Mesothelial cell of epicardium (in vitro differentiated cells): Measurements from ENCODE around the gene BFSP2. TPM values are rescaled to one million over a fixed set of nuclear protein-coding genes. Genes with fewer than 3 reads are reported as not detected.
"Not testable (repeated sequence)": the region's sequence is repeated elsewhere in the genome, so short reads cannot be mapped to it uniquely, and the experiment has no call there.

Source experiments
- DNase-seq, 2 experiments: peaks; one replicate each; pipeline ENCODE4 v3.0.0; 2021; ENCODE audit warnings: low spot score in 2 of 2; ENCODE audit not compliant: unreplicated experiment in 2 of 2
- H3K27ac Mint-ChIP-seq: 2 replicates; pipeline ENCODE4 v1.8.0; 2021; ENCODE audit warnings: mixed read lengths
- H3K27me3 Mint-ChIP-seq: 2 replicates; pipeline ENCODE4 v1.8.0; 2021; ENCODE audit warnings: low read depth, mixed read lengths
- H3K36me3 Mint-ChIP-seq: 2 replicates; pipeline ENCODE4 v1.8.0; 2021; ENCODE audit warnings: mixed read lengths
- H3K4me1 Mint-ChIP-seq: 2 replicates; pipeline ENCODE4 v1.8.0; 2021; ENCODE audit warnings: mixed read lengths
- H3K4me3 Mint-ChIP-seq: 2 replicates; pipeline ENCODE4 v1.8.0; 2021; ENCODE audit warnings: mild to moderate bottlenecking, moderate library complexity, mixed read lengths
- H3K9me3 Mint-ChIP-seq: 2 replicates; pipeline ENCODE4 v1.8.0; 2021; ENCODE audit warnings: mixed read lengths
- total RNA-seq: library from RNA; stranded (reverse); gene quantifications from 3 replicates; pipeline ENCODE4 v1.2.1, GENCODE V29; 2021
- TF ChIP-seq, protein P1 (sequence below): fragments of 200-600 bp; sonication (generic); IDR thresholded peaks from one replicate; pipeline ENCODE4 v1.5.0; 2021; ENCODE audit warnings: antibody characterized with exemption; ENCODE audit not compliant: unreplicated experiment

BFSP2 gene
- total RNA-seq, 1 donor from 2014 or later, result not detected

- Mint-ChIP-seq H3K27me3 (no peaks in the 10 kb centered on the region), H3K9me3 (no peaks in the 10 kb centered on the region), H3K27ac (no peak overlapping the region), H3K4me3 (no peak overlapping the region), H3K36me3 (no peaks in the 10 kb centered on the region), H3K4me1 (no peaks in the 10 kb centered on the region)
- DNase-seq, result no peak
- TF ChIP-seq, protein P1, sequence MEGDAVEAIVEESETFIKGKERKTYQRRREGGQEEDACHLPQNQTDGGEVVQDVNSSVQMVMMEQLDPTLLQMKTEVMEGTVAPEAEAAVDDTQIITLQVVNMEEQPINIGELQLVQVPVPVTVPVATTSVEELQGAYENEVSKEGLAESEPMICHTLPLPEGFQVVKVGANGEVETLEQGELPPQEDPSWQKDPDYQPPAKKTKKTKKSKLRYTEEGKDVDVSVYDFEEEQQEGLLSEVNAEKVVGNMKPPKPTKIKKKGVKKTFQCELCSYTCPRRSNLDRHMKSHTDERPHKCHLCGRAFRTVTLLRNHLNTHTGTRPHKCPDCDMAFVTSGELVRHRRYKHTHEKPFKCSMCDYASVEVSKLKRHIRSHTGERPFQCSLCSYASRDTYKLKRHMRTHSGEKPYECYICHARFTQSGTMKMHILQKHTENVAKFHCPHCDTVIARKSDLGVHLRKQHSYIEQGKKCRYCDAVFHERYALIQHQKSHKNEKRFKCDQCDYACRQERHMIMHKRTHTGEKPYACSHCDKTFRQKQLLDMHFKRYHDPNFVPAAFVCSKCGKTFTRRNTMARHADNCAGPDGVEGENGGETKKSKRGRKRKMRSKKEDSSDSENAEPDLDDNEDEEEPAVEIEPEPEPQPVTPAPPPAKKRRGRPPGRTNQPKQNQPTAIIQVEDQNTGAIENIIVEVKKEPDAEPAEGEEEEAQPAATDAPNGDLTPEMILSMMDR, result no peak
These were observed 112.7 kb downstream of the BFSP2 start for GRCh38 chr3:133512416-133513089.

DNA sequence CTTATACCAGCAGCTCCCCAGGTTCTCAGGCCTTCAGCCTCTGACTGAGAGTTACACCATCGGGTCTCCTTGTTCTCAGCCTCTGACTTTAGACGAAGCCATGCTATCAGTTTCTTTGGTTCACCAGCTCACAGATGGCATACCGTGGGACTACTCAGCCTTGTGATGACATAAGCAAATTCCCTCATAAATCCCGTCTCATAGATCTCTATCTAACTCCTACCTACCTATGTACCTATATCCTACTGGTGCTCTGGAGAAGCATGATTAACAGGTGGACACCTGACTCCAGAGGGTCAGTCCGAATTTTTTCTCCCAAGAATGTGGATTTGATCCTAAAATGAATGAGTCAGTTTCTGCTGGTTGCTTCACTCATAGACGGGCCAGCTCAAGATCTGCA is 114.6 kb downstream of the BFSP2 start:
- no peak overlapping the region for H3K27ac Mint-ChIP-seq
- TF ChIP-seq, protein P1, result no peak
- H3K4me3 Mint-ChIP-seq, result no peak overlapping the region
- DNase-seq, result no peak
- no peaks in the 10 kb centered on the region for H3K36me3 Mint-ChIP-seq
- no peaks in the 10 kb centered on the region for H3K9me3 Mint-ChIP-seq
- no peaks in the 10 kb centered on the region for H3K4me1 Mint-ChIP-seq
- H3K27me3 Mint-ChIP-seq, result no peaks in the 10 kb centered on the region

- Mint-ChIP-seq H3K27me3 (no peaks in the 10 kb centered on the region), H3K4me1 (no peaks in the 10 kb centered on the region), H3K27ac (no peak overlapping the region), H3K9me3 (no peaks in the 10 kb centered on the region), H3K36me3 (no peaks in the 10 kb centered on the region), H3K4me3 (no peak overlapping the region)
- no peak for DNase-seq
- TF ChIP-seq, protein P1, result no peak
These were observed 115.3 kb downstream of the BFSP2 start for GRCh38 chr3:133515127-133515526.

- no peaks in the 10 kb centered on the region for H3K36me3 Mint-ChIP-seq
- no peak overlapping the region for H3K4me3 Mint-ChIP-seq
- no peak for DNase-seq
- H3K27ac Mint-ChIP-seq, result no peak overlapping the region
- H3K4me1 Mint-ChIP-seq, result no peaks in the 10 kb centered on the region
- no peaks in the 10 kb centered on the region for H3K9me3 Mint-ChIP-seq
- TF ChIP-seq, protein P1, result no peak
- H3K27me3 Mint-ChIP-seq, result no peaks in the 10 kb centered on the region
These were observed 120.4 kb downstream of the BFSP2 start for GRCh38 chr3:133520286-133520685.

- not testable (repeated sequence) for H3K4me1 Mint-ChIP-seq, H3K27me3 Mint-ChIP-seq, H3K9me3 Mint-ChIP-seq, H3K4me3 Mint-ChIP-seq, H3K27ac Mint-ChIP-seq, H3K36me3 Mint-ChIP-seq, DNase-seq
These were observed 121.1 kb downstream of the BFSP2 start for GRCh38 chr3:133520938-133521337.

DNA sequence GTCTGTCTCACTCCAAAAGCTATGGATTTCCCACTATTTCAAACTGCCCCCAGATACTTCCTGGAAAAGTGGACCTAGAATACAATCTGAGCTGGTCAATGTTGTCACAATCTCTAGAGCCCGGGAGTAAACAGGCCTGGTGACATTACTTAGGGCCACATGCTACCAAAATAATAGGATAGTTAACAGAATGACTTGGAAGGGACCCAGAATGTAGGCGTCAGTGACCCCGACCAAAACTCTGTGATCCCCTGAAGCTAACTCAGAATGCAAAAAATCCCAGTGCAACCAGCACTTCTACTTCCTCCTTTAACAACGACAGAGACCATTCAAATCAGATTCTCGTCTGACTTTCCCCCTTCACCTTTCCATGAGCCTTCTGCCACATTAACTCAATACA is 122.1 kb downstream of the BFSP2 start:
- no peaks in the 10 kb centered on the region for H3K36me3 Mint-ChIP-seq
- no peaks in the 10 kb centered on the region for H3K27me3 Mint-ChIP-seq
- no peak for DNase-seq
- no peaks in the 10 kb centered on the region for H3K4me1 Mint-ChIP-seq
- no peak overlapping the region for H3K27ac Mint-ChIP-seq
- H3K9me3 Mint-ChIP-seq, result no peaks in the 10 kb centered on the region
- H3K4me3 Mint-ChIP-seq, result no peak overlapping the region
- TF ChIP-seq, protein P1, result no peak

DNA sequence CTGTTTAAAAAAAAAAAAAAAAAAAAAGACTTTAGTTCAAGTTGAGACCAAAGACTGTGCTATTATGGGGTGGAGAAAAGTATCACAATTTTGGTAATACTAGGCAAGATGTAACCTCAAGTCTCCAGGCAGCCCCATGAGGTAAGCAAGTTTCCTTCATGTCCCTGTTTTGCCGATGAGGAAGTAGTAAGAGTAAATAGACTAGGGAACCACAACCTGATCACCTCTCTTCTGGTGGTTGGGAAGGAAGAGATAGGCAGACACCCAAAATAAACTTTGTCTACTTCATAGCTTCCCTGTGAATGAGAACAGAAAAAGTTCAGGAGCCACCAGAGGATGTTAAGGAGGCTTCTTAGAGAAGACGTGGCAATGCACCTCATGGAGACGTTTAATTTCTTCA is 123.9 kb downstream of the BFSP2 start:
- H3K27me3 Mint-ChIP-seq, H3K9me3 Mint-ChIP-seq, H3K4me1 Mint-ChIP-seq, H3K36me3 Mint-ChIP-seq, H3K27ac Mint-ChIP-seq, DNase-seq, H3K4me3 Mint-ChIP-seq: not testable (repeated sequence)
